HCT116 (cell line): ENCODE measurements around the gene REPS2. TPM values are rescaled to one million over a fixed set of nuclear protein-coding genes. Genes with fewer than 3 reads are reported as not detected.

Source experiments
- ATAC-seq: fragments of 200-7000 bp; cut with Tn5 transposase; 2 replicates; pipeline ENCODE4 v1.9.1; 2020; ENCODE audit warnings: mild to moderate bottlenecking, moderate library complexity
- BruUV-seq: library from RNA; stranded (reverse); fragments of 400-500 nt; replicated peaks from 2 replicates; lab custom pipeline; 2021; lab: Mats Ljungman, UMichigan
- CTCF ChIA-PET: fragments of 300-600 bp; sonication (Branson Sonifier 250); formaldehyde crosslinking; loops from one replicate; lab custom pipeline; 2021; ENCODE audit warnings: antibody characterized with exemption; lab: Charles Lee
- POLR2A ChIA-PET: fragments of 300-600, 350-600 bp; sonication (Branson Sonifier 250); formaldehyde crosslinking; loops from one replicate; lab custom pipeline; 2021; ENCODE audit warnings: antibody characterized with exemption; lab: Charles Lee
- RAD21 ChIA-PET, 2 experiments: fragments of 300-600 bp; sonication (Branson Sonifier 250); formaldehyde crosslinking; loops; one replicate each; lab custom pipeline; 2023; ENCODE audit warnings: low total read pairs in 2 of 2; ENCODE audit not compliant: uncharacterized antibody in 2 of 2, unreplicated experiment in 2 of 2, low non-redundant PET in 1 of 2; lab: Charles Lee
- DNase-seq: peaks from one replicate; pipeline ENCODE4 v3.0.0-alpha.2; 2010; ENCODE audit warnings: low read depth, low spot score
- H2AFZ ChIP-seq: fragments of 200-600 bp; shearing (Covaris generic), sonication (generic); 2 replicates; pipeline ENCODE4 v1.6.1; 2017; ENCODE audit warnings: low read depth, mixed run types, mixed read lengths, antibody characterized with exemption, low read length; ENCODE audit not compliant: poor library complexity, severe bottlenecking
- H3K27ac ChIP-seq: 2 replicates; pipeline ENCODE4 v1.5.1; 2012; ENCODE audit warnings: low read depth, low read length
- H3K27me3 ChIP-seq: fragments of 200-600 bp; sonication (generic); 2 replicates; pipeline ENCODE4 v1.6.1; 2016; ENCODE audit warnings: mixed run types, low read length, mixed read lengths; ENCODE audit not compliant: insufficient read depth
- H3K36me3 ChIP-seq, 2 experiments: fragments of 200-500 bp in 1 of 2; fragments of 200-600 bp in 1 of 2; sonication (Bioruptor generic) in 1 of 2; sonication (generic) in 1 of 2; 2 replicates each; pipeline versions ENCODE4 v1.5.1 to v1.6.1; 2014 to 2016; ENCODE audit warnings: low read length in 2 of 2, inconsistent platforms in 1 of 2, mixed read lengths in 1 of 2, mixed run types in 1 of 2; ENCODE audit not compliant: insufficient read depth in 2 of 2, control insufficient read depth in 1 of 2
- H3K4me1 ChIP-seq, 2 experiments: fragments of 200-600 bp in 1 of 2; sonication (generic) in 1 of 2; 2 replicates each; pipeline versions ENCODE4 v1.5.1 to v1.6.1; 2012 to 2017; ENCODE audit warnings: low read length in 2 of 2, inconsistent platforms in 1 of 2, mild to moderate bottlenecking in 1 of 2, mixed read lengths in 1 of 2, mixed run types in 1 of 2, moderate library complexity in 1 of 2; ENCODE audit not compliant: insufficient read depth in 2 of 2, control insufficient read depth in 1 of 2
- H3K4me2 ChIP-seq: fragments of 200-600 bp; sonication (generic); 2 replicates; pipeline ENCODE4 v1.6.1; 2017; ENCODE audit warnings: mixed run types, low read length, mixed read lengths
- H3K4me3 ChIP-seq, 2 experiments: fragments of 200-600 bp in 1 of 2; sonication (generic) in 1 of 2; replicated peaks in 1 of 2; 2 replicates each; pipeline ENCODE4 v1.5.1; 2011 to 2016; ENCODE audit warnings: low read length in 2 of 2, control low read depth in 1 of 2, low read depth in 1 of 2, mild to moderate bottlenecking in 1 of 2, mixed read lengths in 1 of 2, mixed run types in 1 of 2
- H3K79me2 ChIP-seq: fragments of 200-600 bp; sonication (generic); 2 replicates; pipeline ENCODE4 v1.6.1; 2017; ENCODE audit warnings: mild to moderate bottlenecking, mixed run types, low read length, moderate library complexity, mixed read lengths; ENCODE audit not compliant: insufficient read depth
- H3K9ac ChIP-seq: fragments of 200-600 bp; sonication (generic); 2 replicates; pipeline ENCODE4 v1.6.1; 2016; ENCODE audit warnings: low read length, mixed read lengths
- H3K9me2 ChIP-seq: fragments of 200-600 bp; sonication (generic), shearing (Covaris generic); 2 replicates; pipeline ENCODE4 v1.6.1; 2017; ENCODE audit warnings: mixed run types, mild to moderate bottlenecking, moderate library complexity; ENCODE audit not compliant: insufficient read depth
- H3K9me3 ChIP-seq, 2 experiments: fragments of 200-500 bp in 1 of 2; fragments of 200-600 bp in 1 of 2; sonication (Bioruptor generic) in 1 of 2; sonication (generic) in 1 of 2; 2 replicates each; pipeline ENCODE4 v1.6.1; 2014 to 2017; ENCODE audit warnings: low read length in 2 of 2, mixed read lengths in 2 of 2, inconsistent platforms in 1 of 2, low read depth in 1 of 2, mild to moderate bottlenecking in 1 of 2, mixed run types in 1 of 2, moderate library complexity in 1 of 2; ENCODE audit not compliant: control insufficient read depth in 1 of 2, insufficient read depth in 1 of 2
- H4K20me1 ChIP-seq: fragments of 200-600 bp; sonication (generic), shearing (Covaris generic); 2 replicates; pipeline ENCODE4 v1.6.1; 2017; ENCODE audit warnings: mixed run types, mild to moderate bottlenecking, moderate library complexity; ENCODE audit not compliant: insufficient read depth
- CBX3 ChIP-seq: IDR thresholded peaks from 2 replicates; pipeline ENCODE4 v1.6.1; 2012; ENCODE audit warnings: low read depth
- CEBPB ChIP-seq: IDR thresholded peaks from 2 replicates; pipeline ENCODE4 v1.6.1; 2012; ENCODE audit warnings: low read depth
- CTCF ChIP-seq, 3 experiments: fragments of 200-600 bp in 1 of 3; sonication (generic) in 1 of 3; IDR thresholded peaks in 2 of 3; conservative IDR thresholded peaks in 1 of 3; 2 replicates each; pipeline ENCODE4 v1.5.1; 2012 to 2017; ENCODE audit warnings: low read depth in 2 of 3, low read length in 2 of 3, antibody characterized with exemption in 1 of 3, borderline replicate concordance in 1 of 3, control low read depth in 1 of 3, mild to moderate bottlenecking in 1 of 3, mixed read lengths in 1 of 3, mixed run types in 1 of 3, moderate library complexity in 1 of 3; ENCODE audit not compliant: insufficient read depth in 1 of 3
- EGR1 ChIP-seq: IDR thresholded peaks from 2 replicates; pipeline ENCODE4 v1.6.1; 2012; ENCODE audit warnings: low read depth
- ELF1 ChIP-seq: IDR thresholded peaks from 2 replicates; pipeline ENCODE4 v1.6.1; 2012; ENCODE audit warnings: low read depth, borderline replicate concordance
- EZH2 ChIP-seq: fragments of 200-600 bp; sonication (generic); IDR thresholded peaks from 2 replicates; pipeline ENCODE4 v1.6.1; 2017; ENCODE audit warnings: antibody characterized with exemption, mixed run types
- EZH2phosphoT487 ChIP-seq: fragments of 200-600 bp; IDR thresholded peaks from 2 replicates; pipeline ENCODE4 v1.6.1; 2018; ENCODE audit warnings: antibody characterized with exemption, borderline replicate concordance
- FOSL1 ChIP-seq: IDR thresholded peaks from 2 replicates; pipeline ENCODE4 v1.6.1; 2012; ENCODE audit warnings: low read depth
- JUND ChIP-seq: IDR thresholded peaks from 2 replicates; pipeline ENCODE4 v1.6.1; 2012
- MAX ChIP-seq: IDR thresholded peaks from 2 replicates; pipeline ENCODE4 v1.6.1; 2012
- POLR2AphosphoS5 ChIP-seq: IDR thresholded peaks from 2 replicates; pipeline ENCODE4 v1.6.1; 2011; ENCODE audit warnings: mild to moderate bottlenecking, low read depth, low read length, moderate library complexity
- RAD21 ChIP-seq: IDR thresholded peaks from 2 replicates; pipeline ENCODE4 v1.6.1; 2012; ENCODE audit warnings: low read depth, mild to moderate bottlenecking
- SIN3A ChIP-seq: IDR thresholded peaks from 2 replicates; pipeline ENCODE4 v1.6.1; 2012; ENCODE audit warnings: low read depth
- SP1 ChIP-seq: IDR thresholded peaks from 2 replicates; pipeline ENCODE4 v1.6.1; 2012; ENCODE audit warnings: low read depth
- TCF7L2 ChIP-seq: IDR thresholded peaks from 2 replicates; pipeline ENCODE4 v1.7.0; 2011; ENCODE audit warnings: borderline replicate concordance, inconsistent platforms; ENCODE audit not compliant: insufficient read depth, insufficient read length; ENCODE audit errors: extremely low read depth
- YY1 ChIP-seq: IDR thresholded peaks from 2 replicates; pipeline ENCODE4 v1.6.1; 2011; ENCODE audit warnings: low read length, low read depth, moderate library complexity, mild to moderate bottlenecking; ENCODE audit not compliant: insufficient replicate concordance; ENCODE audit errors: extremely low read depth
- ZFX ChIP-seq: fragments of 450-650 bp; IDR thresholded peaks from 2 replicates; pipeline ENCODE4 v1.6.1; 2017
- ZNF274 ChIP-seq: fragments of 200-500 bp; sonication (Bioruptor generic); IDR thresholded peaks from 2 replicates; pipeline ENCODE4 v1.6.1; 2014; ENCODE audit warnings: mild to moderate bottlenecking, low read depth, low read length, inconsistent platforms
- intact Hi-C: fragments of 100-400 bp; cut with micrococcal nuclease; formaldehyde crosslinking; loops from 2 replicates; pipeline ENCODE4 v1.10.0; 2022
- total RNA-seq: library from RNA; stranded (reverse); gene quantifications from one replicate; pipeline ENCODE4 v1.2.1, GENCODE V29; 2021; ENCODE audit not compliant: unreplicated experiment
- TF ChIP-seq, protein P1 (sequence below): IDR thresholded peaks from 2 replicates; pipeline ENCODE4 v1.6.1; 2011; ENCODE audit warnings: mild to moderate bottlenecking, low read length, moderate library complexity; ENCODE audit not compliant: insufficient replicate concordance; ENCODE audit errors: extremely low read depth
- TF ChIP-seq, protein P2 (sequence below): IDR thresholded peaks from 2 replicates; pipeline ENCODE4 v1.6.1; 2012

REPS2 gene
- total RNA-seq, 1 experiment from 2014 or later = 4.5 TPM

DNA sequence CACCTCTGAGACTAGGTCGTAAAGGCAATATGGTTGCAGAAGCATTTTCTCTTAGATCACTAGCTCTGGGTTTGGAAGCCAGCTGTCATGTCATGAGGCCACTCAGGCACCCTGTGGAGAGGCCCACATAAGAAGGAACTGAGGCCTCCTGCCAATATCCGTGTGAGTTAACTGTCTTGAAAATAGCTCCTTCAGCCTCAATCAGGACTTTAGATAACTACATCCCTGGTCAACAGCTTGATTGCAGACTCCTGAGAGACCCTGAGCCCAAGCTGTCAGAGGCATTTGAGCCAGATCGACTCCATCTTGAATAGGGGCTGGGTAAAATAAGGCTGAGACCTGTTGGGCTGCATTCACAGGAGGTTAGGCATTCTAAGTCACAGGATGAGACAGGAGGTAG is 15.1 kb upstream of the REPS2 start:
- DNase-seq = no peak
- CTCF ChIA-PET = no interaction called here
- Histone ChIP-seq H3K79me2 (no peaks in the 10 kb centered on the region), H3K4me2 (no peak overlapping the region), H3K27ac (no peak overlapping the region)
- TF ChIP-seq EZH2 (no peak), ELF1 (no peak), EGR1 (no peak), TCF7L2 (no peak), JUND (no peak), FOSL1 (no peak), CEBPB (no peak), POLR2AphosphoS5 (no peak), CTCF (IDR thresholded peaks at IDR 0.05 in 2 of 3, conservative IDR thresholded peaks at IDR 0.05 in 1 of 3; ENCODE audit: borderline replicate concordance in 1 of 3, insufficient read depth in 1 of 3, low read depth in 2 of 3, low read length in 2 of 3) (no peak), ZFX (no peak), EZH2phosphoT487 (no peak), ZNF274 (no peak), RAD21 (no peak), SIN3A (no peak), YY1 (no peak), SP1 (no peak), MAX (no peak), CBX3 (no peak)
- TF ChIP-seq, protein P1, sequence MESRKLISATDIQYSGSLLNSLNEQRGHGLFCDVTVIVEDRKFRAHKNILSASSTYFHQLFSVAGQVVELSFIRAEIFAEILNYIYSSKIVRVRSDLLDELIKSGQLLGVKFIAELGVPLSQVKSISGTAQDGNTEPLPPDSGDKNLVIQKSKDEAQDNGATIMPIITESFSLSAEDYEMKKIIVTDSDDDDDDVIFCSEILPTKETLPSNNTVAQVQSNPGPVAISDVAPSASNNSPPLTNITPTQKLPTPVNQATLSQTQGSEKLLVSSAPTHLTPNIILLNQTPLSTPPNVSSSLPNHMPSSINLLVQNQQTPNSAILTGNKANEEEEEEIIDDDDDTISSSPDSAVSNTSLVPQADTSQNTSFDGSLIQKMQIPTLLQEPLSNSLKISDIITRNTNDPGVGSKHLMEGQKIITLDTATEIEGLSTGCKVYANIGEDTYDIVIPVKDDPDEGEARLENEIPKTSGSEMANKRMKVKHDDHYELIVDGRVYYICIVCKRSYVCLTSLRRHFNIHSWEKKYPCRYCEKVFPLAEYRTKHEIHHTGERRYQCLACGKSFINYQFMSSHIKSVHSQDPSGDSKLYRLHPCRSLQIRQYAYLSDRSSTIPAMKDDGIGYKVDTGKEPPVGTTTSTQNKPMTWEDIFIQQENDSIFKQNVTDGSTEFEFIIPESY = no peak
- TF ChIP-seq, protein P2, sequence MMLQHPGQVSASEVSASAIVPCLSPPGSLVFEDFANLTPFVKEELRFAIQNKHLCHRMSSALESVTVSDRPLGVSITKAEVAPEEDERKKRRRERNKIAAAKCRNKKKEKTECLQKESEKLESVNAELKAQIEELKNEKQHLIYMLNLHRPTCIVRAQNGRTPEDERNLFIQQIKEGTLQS = no peak
- TF ChIP-seq, all 23 proteins: peak for 0
- no peaks in the 10 kb centered on the region for H3K4me1 ChIP-seq
- no peak overlapping the region for H3K4me3 ChIP-seq
- H2AFZ ChIP-seq = no peak overlapping the region
- no peaks in the 10 kb centered on the region for H3K9me2 ChIP-seq
- ATAC-seq = no peak
- no peaks in the 10 kb centered on the region for H3K36me3 ChIP-seq
- H4K20me1 ChIP-seq = no peaks in the 10 kb centered on the region
- H3K9ac ChIP-seq = no peak overlapping the region
- BruUV-seq = no TSS peak
- H3K27me3 ChIP-seq = no peaks in the 10 kb centered on the region
- ChIA-PET POLR2A (no interaction called here), RAD21 (no interaction called here)
- intact Hi-C loops = no loop called here
- no peaks in the 10 kb centered on the region for H3K9me3 ChIP-seq
